H9 (cell line): Measurements from ENCODE around the gene FADS1. TPM values are rescaled to one million over a fixed set of nuclear protein-coding genes. Genes with fewer than 3 reads are reported as not detected.

Experiments
- DNase-seq: peaks from one replicate; pipeline ENCODE4 v3.0.0-alpha.2; 2017
- H2AFZ ChIP-seq: one replicate; pipeline ENCODE4 v1.6.1; 2013; ENCODE audit warnings: mild to moderate bottlenecking, low read length, control low read depth, moderate library complexity
- H2AK5ac ChIP-seq: 2 replicates; pipeline ENCODE4 v1.6.1; 2013; ENCODE audit warnings: low read length, control low read depth, mixed read lengths; ENCODE audit not compliant: insufficient read length
- H2BK120ac ChIP-seq: one replicate; pipeline ENCODE4 v1.6.1; 2013; ENCODE audit warnings: low read depth, mild to moderate bottlenecking, low read length, control low read depth, inconsistent platforms; ENCODE audit not compliant: poor library complexity, severe bottlenecking
- H2BK12ac ChIP-seq: 2 replicates; pipeline ENCODE4 v1.6.1; 2013; ENCODE audit warnings: low read length, control low read depth, mixed read lengths, low read depth; ENCODE audit not compliant: insufficient read length
- H2BK15ac ChIP-seq: 2 replicates; pipeline ENCODE4 v1.6.1; 2013; ENCODE audit warnings: low read depth, low read length, control low read depth
- H2BK20ac ChIP-seq: one replicate; pipeline ENCODE4 v1.6.1; 2013; ENCODE audit warnings: low read depth, mild to moderate bottlenecking, low read length, control low read depth, inconsistent platforms; ENCODE audit not compliant: poor library complexity, severe bottlenecking
- H2BK5ac ChIP-seq: 2 replicates; pipeline ENCODE4 v1.6.1; 2013; ENCODE audit warnings: low read length, control low read depth, mixed read lengths; ENCODE audit not compliant: insufficient read length
- H3K14ac ChIP-seq: 2 replicates; pipeline ENCODE4 v1.6.1; 2013; ENCODE audit warnings: low read length, control low read depth; ENCODE audit not compliant: insufficient read depth
- H3K18ac ChIP-seq: 2 replicates; pipeline ENCODE4 v1.6.1; 2013; ENCODE audit warnings: low read depth, mild to moderate bottlenecking, mixed read lengths, low read length, control low read depth; ENCODE audit not compliant: insufficient read length
- H3K23ac ChIP-seq: 2 replicates; pipeline ENCODE4 v1.6.1; 2013; ENCODE audit warnings: low read length, control low read depth, mixed read lengths, low read depth; ENCODE audit not compliant: insufficient read length
- H3K23me2 ChIP-seq: 2 replicates; pipeline ENCODE4 v1.6.1; 2013; ENCODE audit warnings: low read depth, mild to moderate bottlenecking, mixed read lengths, low read length, control low read depth; ENCODE audit not compliant: insufficient read length, poor library complexity, severe bottlenecking
- H3K27ac ChIP-seq: 2 replicates; pipeline ENCODE4 v1.5.1; 2013; ENCODE audit warnings: low read length, control low read depth, mixed read lengths, low read depth; ENCODE audit not compliant: insufficient read length
- H3K27me3 ChIP-seq: 2 replicates; pipeline ENCODE4 v1.6.1; 2013; ENCODE audit warnings: low read length, control low read depth, inconsistent platforms; ENCODE audit not compliant: insufficient read depth
- H3K4ac ChIP-seq: 2 replicates; pipeline ENCODE4 v1.6.1; 2013; ENCODE audit warnings: low read depth, mild to moderate bottlenecking, control low read depth, inconsistent platforms, low read length, moderate library complexity
- H3K4me1 ChIP-seq: 2 replicates; pipeline ENCODE4 v1.6.1; 2013; ENCODE audit warnings: low read length, control low read depth, inconsistent platforms; ENCODE audit not compliant: insufficient read depth
- H3K4me2 ChIP-seq: 2 replicates; pipeline ENCODE4 v1.6.1; 2013; ENCODE audit warnings: low read length, control low read depth, mixed read lengths; ENCODE audit not compliant: insufficient read length, insufficient read depth
- H3K56ac ChIP-seq: 2 replicates; pipeline ENCODE4 v1.6.1; 2013; ENCODE audit warnings: low read depth, mild to moderate bottlenecking, mixed read lengths, low read length, control low read depth; ENCODE audit not compliant: insufficient read length
- H3K79me1 ChIP-seq: 2 replicates; pipeline ENCODE4 v1.6.1; 2013; ENCODE audit warnings: low read depth, mild to moderate bottlenecking, moderate library complexity, low read length, control low read depth, inconsistent platforms; ENCODE audit not compliant: insufficient read depth, poor library complexity, severe bottlenecking
- H3K79me2 ChIP-seq: 2 replicates; pipeline ENCODE4 v1.6.1; 2013; ENCODE audit warnings: low read length, control low read depth, inconsistent platforms; ENCODE audit not compliant: insufficient read depth
- H3K9ac ChIP-seq: 2 replicates; pipeline ENCODE4 v1.6.1; 2013; ENCODE audit warnings: low read length, control low read depth, mixed read lengths; ENCODE audit not compliant: insufficient read length; ENCODE audit errors: extremely low read depth
- H3K9me3 ChIP-seq: one replicate; pipeline ENCODE4 v1.6.1; 2013; ENCODE audit warnings: low read depth, low read length, inconsistent platforms; ENCODE audit not compliant: control insufficient read depth
- H3T11ph ChIP-seq: one replicate; pipeline ENCODE4 v1.6.1; 2013; ENCODE audit warnings: mild to moderate bottlenecking, low read length, control low read depth, inconsistent platforms
- H4K20me1 ChIP-seq: one replicate; pipeline ENCODE4 v1.6.1; 2013; ENCODE audit not compliant: control insufficient read depth, insufficient read length, insufficient read depth
- H4K5ac ChIP-seq: 2 replicates; pipeline ENCODE4 v1.6.1; 2013; ENCODE audit warnings: low read depth, mild to moderate bottlenecking, mixed read lengths, low read length, control low read depth; ENCODE audit not compliant: insufficient read length
- H4K8ac ChIP-seq: replicated peaks from 2 replicates; pipeline ENCODE4 v1.6.1; 2013; ENCODE audit warnings: low read length, control low read depth, mixed read lengths, low read depth; ENCODE audit not compliant: insufficient read length
- H4K91ac ChIP-seq: 2 replicates; pipeline ENCODE4 v1.6.1; 2013; ENCODE audit warnings: low read depth, mild to moderate bottlenecking, moderate library complexity, mixed read lengths, low read length, control low read depth; ENCODE audit not compliant: insufficient read length
- H3K27ac Mint-ChIP-seq, 3 experiments: 2 replicates in 2 of 3; 3 replicates in 1 of 3; pipeline ENCODE4 v1.8.0; 2020 to 2021; ENCODE audit warnings: mixed read lengths in 3 of 3, mild to moderate bottlenecking in 1 of 3, moderate library complexity in 1 of 3
- H3K27me3 Mint-ChIP-seq: 2 replicates; pipeline ENCODE4 v1.8.0; 2021; ENCODE audit warnings: low read depth, mild to moderate bottlenecking, moderate library complexity, mixed read lengths
- H3K36me3 Mint-ChIP-seq, 3 experiments: 2 replicates in 2 of 3; 3 replicates in 1 of 3; pipeline ENCODE4 v1.8.0; 2020 to 2021; ENCODE audit warnings: low read depth in 3 of 3, mixed read lengths in 3 of 3; ENCODE audit not compliant: insufficient read depth in 1 of 3
- H3K4me1 Mint-ChIP-seq, 2 experiments: 2 replicates each; pipeline ENCODE4 v1.8.0; 2020; ENCODE audit warnings: mixed read lengths in 2 of 2
- H3K4me3 Mint-ChIP-seq, 2 experiments: 2 replicates in 1 of 2; 3 replicates in 1 of 2; pipeline ENCODE4 v1.8.0; 2020 to 2021; ENCODE audit warnings: mild to moderate bottlenecking in 2 of 2, mixed read lengths in 2 of 2, moderate library complexity in 1 of 2
- H3K9me3 Mint-ChIP-seq, 2 experiments: 2 replicates in 1 of 2; 3 replicates in 1 of 2; pipeline ENCODE4 v1.8.0; 2020; ENCODE audit warnings: mild to moderate bottlenecking in 2 of 2, mixed read lengths in 2 of 2, moderate library complexity in 1 of 2
- WGBS: extraction: QIAGEN DNeasy Blood & Tissue Kit; methylation state at CpG from one replicate; pipeline ENCODE4 v1.1.7; 2013; ENCODE audit warnings: missing lambda C conversion rate, low lambda C conversion rate, mixed read lengths; ENCODE audit not compliant: insufficient read length; ENCODE audit errors: extremely low coverage; 5-methylcytosine and 5-hydroxymethylcytosine counted together
- total RNA-seq: library from RNA; stranded (reverse); gene quantifications from 2 replicates; pipeline ENCODE4 v1.2.1, GENCODE V29; 2021
- TF ChIP-seq, protein P1 (sequence below): fragments of 200-600 bp; sonication (generic); conservative IDR thresholded peaks from 3 replicates; pipeline ENCODE4 v1.8.0; 2021; ENCODE audit warnings: antibody characterized with exemption, mild to moderate bottlenecking

The FADS1 gene
- total RNA-seq, 1 experiment from 2014 or later, result 125 TPM

DNA sequence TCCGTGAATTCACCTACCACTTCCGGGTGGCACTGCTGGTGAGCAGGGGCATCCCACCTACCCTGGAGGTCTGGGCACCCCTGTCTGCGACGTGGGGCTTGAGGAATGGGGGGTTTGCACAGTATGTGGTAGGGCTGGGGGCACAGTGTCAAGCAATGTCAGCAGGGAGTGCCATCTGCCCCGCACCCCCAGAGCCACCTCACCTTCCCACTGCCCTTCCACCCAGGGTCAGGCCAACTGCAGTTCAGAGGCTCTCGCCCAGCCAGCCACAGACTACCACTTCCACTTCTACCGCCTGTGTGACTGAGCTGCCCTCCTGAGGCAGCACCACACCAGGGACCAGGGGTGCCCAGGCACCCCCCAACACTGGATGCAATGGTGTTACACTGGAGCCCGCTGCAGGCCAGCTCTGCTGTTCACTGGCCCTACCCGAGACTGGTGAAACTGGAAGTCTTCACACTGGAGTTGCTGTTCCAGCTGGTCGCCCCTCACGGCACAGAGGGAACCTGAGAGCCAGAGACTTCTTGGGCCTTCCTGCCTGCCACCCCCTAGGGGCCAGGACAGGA is 30.9 kb downstream of the FADS1 start:
- no peaks in the 10 kb centered on the region for H3K9me3 Mint-ChIP-seq
- Histone ChIP-seq H3K4me1 (no peaks in the 10 kb centered on the region), H3K9ac (no peak overlapping the region), H3K18ac (no peak overlapping the region), H3K79me2 (no peaks in the 10 kb centered on the region), H2AK5ac (no peak overlapping the region), H3K56ac (no peak overlapping the region), H3K27ac (no peak overlapping the region), H4K20me1 (peaks cover 2% of the 10 kb centered on the region), H4K8ac (no peak overlapping the region), H4K91ac (no peak overlapping the region), H3K23me2 (no peaks in the 10 kb centered on the region), H3K4ac (no peak overlapping the region), H3K27me3 (no peaks in the 10 kb centered on the region), H3K14ac (no peak overlapping the region), H3T11ph (no peak overlapping the region), H2BK12ac (no peak overlapping the region), H3K9me3 (no peaks in the 10 kb centered on the region), H2BK5ac (no peak overlapping the region), H3K4me2 (no peak overlapping the region), H3K79me1 (no peaks in the 10 kb centered on the region), H3K23ac (no peak overlapping the region), H2BK15ac (no peak overlapping the region), H2BK20ac (no peak overlapping the region), H4K5ac (no peak overlapping the region), H2AFZ (no peak overlapping the region), H2BK120ac (no peak overlapping the region)
- H3K4me1 Mint-ChIP-seq, result peaks cover 0 to 4% of the 10 kb centered on the region in 2 experiments; a peak in 1 of 4 replicates
- no peaks in the 10 kb centered on the region for H3K27me3 Mint-ChIP-seq
- WGBS, result no CpG with 5 or more reads among the region's 11 CpGs
- peaks cover 29 to 71% (median 69%) of the 10 kb centered on the region in 3 experiments for H3K36me3 Mint-ChIP-seq
- DNase-seq, result peak; percentile 26
- TF ChIP-seq, protein P1, sequence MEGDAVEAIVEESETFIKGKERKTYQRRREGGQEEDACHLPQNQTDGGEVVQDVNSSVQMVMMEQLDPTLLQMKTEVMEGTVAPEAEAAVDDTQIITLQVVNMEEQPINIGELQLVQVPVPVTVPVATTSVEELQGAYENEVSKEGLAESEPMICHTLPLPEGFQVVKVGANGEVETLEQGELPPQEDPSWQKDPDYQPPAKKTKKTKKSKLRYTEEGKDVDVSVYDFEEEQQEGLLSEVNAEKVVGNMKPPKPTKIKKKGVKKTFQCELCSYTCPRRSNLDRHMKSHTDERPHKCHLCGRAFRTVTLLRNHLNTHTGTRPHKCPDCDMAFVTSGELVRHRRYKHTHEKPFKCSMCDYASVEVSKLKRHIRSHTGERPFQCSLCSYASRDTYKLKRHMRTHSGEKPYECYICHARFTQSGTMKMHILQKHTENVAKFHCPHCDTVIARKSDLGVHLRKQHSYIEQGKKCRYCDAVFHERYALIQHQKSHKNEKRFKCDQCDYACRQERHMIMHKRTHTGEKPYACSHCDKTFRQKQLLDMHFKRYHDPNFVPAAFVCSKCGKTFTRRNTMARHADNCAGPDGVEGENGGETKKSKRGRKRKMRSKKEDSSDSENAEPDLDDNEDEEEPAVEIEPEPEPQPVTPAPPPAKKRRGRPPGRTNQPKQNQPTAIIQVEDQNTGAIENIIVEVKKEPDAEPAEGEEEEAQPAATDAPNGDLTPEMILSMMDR, result no peak
- H3K27ac Mint-ChIP-seq, result no peak overlapping the region
- no peak overlapping the region for H3K4me3 Mint-ChIP-seq
